ENCODE measurements around the gene PDE6D.

The PDE6D gene

GRCh38 chr2:231745303-231746038 lies 35.6 kb downstream of the PDE6D start:
- H3K36me3 ChIP-seq: no peaks in the 10 kb centered on the region
- TF ChIP-seq CTCF (IDR thresholded peaks at IDR 0.05): no peak
- H3K4me1 ChIP-seq (ENCODE audit: control insufficient read depth in 1 of 2, insufficient read depth in 1 of 2, low read depth in 1 of 2, low read length in 1 of 2): no peaks in the 10 kb centered on the region
- H3K27me3 ChIP-seq: no peaks in the 10 kb centered on the region
- no peaks in the 10 kb centered on the region for H3K9me3 ChIP-seq
- no peak overlapping the region for H3K4me3 ChIP-seq (ENCODE audit: low read depth in 1 of 2, low read length in 1 of 2)
- no peak overlapping the region for H3K27ac ChIP-seq

- peaks cover under 1% of the 10 kb centered on the region for H3K36me3 ChIP-seq
- TF ChIP-seq CTCF (IDR thresholded peaks at IDR 0.05): no peak
- no peaks in the 10 kb centered on the region for H3K4me1 ChIP-seq (ENCODE audit: control insufficient read depth in 1 of 2, insufficient read depth in 1 of 2, low read depth in 1 of 2, low read length in 1 of 2)
- no peaks in the 10 kb centered on the region for H3K9me3 ChIP-seq
- H3K27ac ChIP-seq: no peak overlapping the region
- no peaks in the 10 kb centered on the region for H3K27me3 ChIP-seq
- no peak overlapping the region for H3K4me3 ChIP-seq (ENCODE audit: low read depth in 1 of 2, low read length in 1 of 2)
These were observed 37.5 kb downstream of the PDE6D start for GRCh38 chr2:231743376-231744116.

GRCh38 chr2:231737761-231738160 lies 43.3 kb downstream of the PDE6D start:
- TF ChIP-seq CTCF (IDR thresholded peaks at IDR 0.05): no peak
- H3K9me3 ChIP-seq: no peaks in the 10 kb centered on the region
- no peaks in the 10 kb centered on the region for H3K4me1 ChIP-seq (ENCODE audit: control insufficient read depth in 1 of 2, insufficient read depth in 1 of 2, low read depth in 1 of 2, low read length in 1 of 2)
- H3K27me3 ChIP-seq: no peaks in the 10 kb centered on the region
- H3K4me3 ChIP-seq (ENCODE audit: low read depth in 1 of 2, low read length in 1 of 2): no peak overlapping the region
- H3K36me3 ChIP-seq: peaks cover 35% of the 10 kb centered on the region
- H3K27ac ChIP-seq: no peak overlapping the region

- no peak for TF ChIP-seq CTCF (IDR thresholded peaks at IDR 0.05)
These were observed 48.5 kb downstream of the PDE6D start for GRCh38 chr2:231732604-231733003.

GRCh38 chr2:231727621-231728020 lies 53.5 kb downstream of the PDE6D start:
- no peak overlapping the region for H3K4me3 ChIP-seq (ENCODE audit: low read depth in 1 of 2, low read length in 1 of 2)
- no peak for TF ChIP-seq CTCF (IDR thresholded peaks at IDR 0.05)
- no peaks in the 10 kb centered on the region for H3K4me1 ChIP-seq (ENCODE audit: control insufficient read depth in 1 of 2, insufficient read depth in 1 of 2, low read depth in 1 of 2, low read length in 1 of 2)

More at GRCh38 chr2:231732604-231733003, 48.5 kb downstream of the PDE6D start:
- peaks cover 33% of the 10 kb centered on the region for H3K36me3 ChIP-seq
- H3K27ac ChIP-seq: no peak overlapping the region
- no peaks in the 10 kb centered on the region for H3K4me1 ChIP-seq (ENCODE audit: control insufficient read depth in 1 of 2, insufficient read depth in 1 of 2, low read depth in 1 of 2, low read length in 1 of 2)
- H3K9me3 ChIP-seq: no peaks in the 10 kb centered on the region
- no peaks in the 10 kb centered on the region for H3K27me3 ChIP-seq
- no peak overlapping the region for H3K4me3 ChIP-seq (ENCODE audit: low read depth in 1 of 2, low read length in 1 of 2)

More at GRCh38 chr2:231727621-231728020, 53.5 kb downstream of the PDE6D start:
- Histone ChIP-seq H3K9me3 (no peaks in the 10 kb centered on the region), H3K27me3 (no peaks in the 10 kb centered on the region), H3K27ac (no peak overlapping the region), H3K36me3 (peaks cover 6% of the 10 kb centered on the region)

All from neutrophil (primary cell).